HL-60 (cell line): Measurements from ENCODE around the gene IRF6.

Experiments used
- DNase-seq, 2 experiments: peaks; one replicate each; pipeline ENCODE4 v3.0.0-alpha.2; 2010 to 2020; ENCODE audit warnings: low read depth in 1 of 2, low spot score in 1 of 2
- H3K27ac ChIP-seq: fragments of 250-450 bp; sonication (Bioruptor Pico); replicated peaks from 2 replicates; pipeline ENCODE4 v1.5.1; 2020; ENCODE audit warnings: mild to moderate bottlenecking, moderate library complexity
- H3K27me3 ChIP-seq: fragments of 250-450 bp; sonication (Bioruptor Pico); 2 replicates; pipeline ENCODE4 v1.5.1; 2021; ENCODE audit warnings: mild to moderate bottlenecking, moderate library complexity; ENCODE audit not compliant: insufficient read depth, poor library complexity, severe bottlenecking
- H3K4me3 ChIP-seq: replicated peaks from 2 replicates; pipeline ENCODE4 v1.5.1; 2011; ENCODE audit warnings: mild to moderate bottlenecking, control low read depth, low read length; ENCODE audit not compliant: insufficient read depth
- CTCF ChIP-seq: IDR thresholded peaks from one replicate; pipeline ENCODE4 v1.5.1; 2011; ENCODE audit warnings: low read length, control low read depth, inconsistent platforms; ENCODE audit not compliant: insufficient read depth
- GABPA ChIP-seq: IDR thresholded peaks from 2 replicates; pipeline ENCODE4 v1.6.1; 2012; ENCODE audit warnings: low read depth
- POLR2AphosphoS5 ChIP-seq: IDR thresholded peaks from 2 replicates; pipeline ENCODE4 v1.6.1; 2012; ENCODE audit warnings: low read depth
- REST ChIP-seq: IDR thresholded peaks from 2 replicates; pipeline ENCODE4 v1.6.1; 2012; ENCODE audit warnings: low read depth; ENCODE audit not compliant: insufficient replicate concordance
- SPI1 ChIP-seq: IDR thresholded peaks from 2 replicates; pipeline ENCODE4 v1.6.1; 2012; ENCODE audit warnings: low read depth, mild to moderate bottlenecking, borderline replicate concordance

Gene IRF6

GRCh38 chr1:209819058-209819457, 13.1 kb upstream of the IRF6 start:
- TF ChIP-seq GABPA = no peak
- no peak for TF ChIP-seq POLR2AphosphoS5
- TF ChIP-seq CTCF = no peak
- TF ChIP-seq REST = no peak
- H3K4me3 ChIP-seq = no peak overlapping the region
- H3K27ac ChIP-seq = no peak overlapping the region
- no peak for DNase-seq
- H3K27me3 ChIP-seq = no peaks in the 10 kb centered on the region

GRCh38 chr1:209817691-209818090, 11.7 kb upstream of the IRF6 start:
- H3K27ac ChIP-seq = no peak overlapping the region
- no peak for TF ChIP-seq CTCF
- no peak for TF ChIP-seq GABPA
- TF ChIP-seq POLR2AphosphoS5 = no peak
- no peak for TF ChIP-seq SPI1
- no peak for TF ChIP-seq REST
- no peak for DNase-seq
- H3K4me3 ChIP-seq = no peak overlapping the region
- no peaks in the 10 kb centered on the region for H3K27me3 ChIP-seq

- no peaks in the 10 kb centered on the region for H3K27me3 ChIP-seq
- no peak overlapping the region for H3K27ac ChIP-seq
- TF ChIP-seq POLR2AphosphoS5 = no peak
- TF ChIP-seq REST = no peak
- TF ChIP-seq GABPA = no peak
- no peak for TF ChIP-seq CTCF
- TF ChIP-seq SPI1 = no peak
- H3K4me3 ChIP-seq = no peak overlapping the region
- no peak for DNase-seq
Measured at GRCh38 chr1:209816923-209817322, 11.0 kb upstream of the IRF6 start.
